Measurements from ENCODE around the gene PIK3IP1.
A peak's percentile ranks its signal among the peaks of the same experiment; 100 is the strongest.
"Not testable (repeated sequence)": the region's sequence is repeated elsewhere in the genome, so short reads cannot be mapped to it uniquely, and the experiment has no call there.

PIK3IP1 gene

GRCh38 chr22:31292236-31292989 lies at the start of gene PIK3IP1:
TSS of gene PIK3IP1 (minus strand) at chr22:31292488. CDS start at chr22:31292344, 144 bp downstream.
- DNase-seq (ENCODE audit: low read depth): peak; percentile 69

DNA sequence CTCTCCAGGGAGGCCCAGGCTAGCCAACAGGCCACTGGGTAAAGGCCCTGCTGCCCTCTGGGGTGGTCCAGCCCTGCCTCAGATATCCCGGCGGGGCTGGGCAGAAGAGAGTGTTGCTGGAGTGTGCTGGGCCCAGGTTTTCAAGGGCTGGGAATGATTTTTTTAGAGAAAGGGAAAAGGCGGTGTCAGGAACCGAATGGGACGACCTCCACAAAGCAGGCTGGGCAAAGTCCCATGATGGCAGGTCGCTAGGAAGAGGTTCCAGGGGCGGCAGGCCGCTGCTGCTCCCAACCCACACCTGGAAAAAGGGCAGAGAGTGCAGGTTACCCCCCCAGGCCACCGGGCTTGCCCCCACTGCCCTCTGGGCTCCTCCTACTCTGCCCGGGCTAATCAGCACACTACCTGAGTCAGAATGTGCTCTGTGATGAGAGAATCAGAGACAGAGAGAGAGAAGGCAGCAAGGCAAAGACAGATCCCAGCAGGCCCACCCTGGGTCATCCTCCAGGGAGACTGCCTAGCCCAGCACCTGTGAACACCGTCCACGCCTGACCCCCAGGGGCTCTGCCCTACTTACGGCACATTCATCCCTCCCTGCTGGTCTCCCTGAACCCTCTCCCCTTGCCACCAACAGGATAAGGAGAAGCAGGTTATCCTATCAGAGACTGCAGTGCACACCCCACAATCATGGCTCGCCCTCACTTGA lies 49.2 kb upstream of the PIK3IP1 start:
- DNase-seq (ENCODE audit: low read depth): no peak

GRCh38 chr22:31340765-31341247 lies 48.5 kb upstream of the PIK3IP1 start:
- DNase-seq (ENCODE audit: low read depth): no peak

- DNase-seq (ENCODE audit: low read depth): no peak
Measured at GRCh38 chr22:31340360-31340759, 48.1 kb upstream of the PIK3IP1 start.

DNA sequence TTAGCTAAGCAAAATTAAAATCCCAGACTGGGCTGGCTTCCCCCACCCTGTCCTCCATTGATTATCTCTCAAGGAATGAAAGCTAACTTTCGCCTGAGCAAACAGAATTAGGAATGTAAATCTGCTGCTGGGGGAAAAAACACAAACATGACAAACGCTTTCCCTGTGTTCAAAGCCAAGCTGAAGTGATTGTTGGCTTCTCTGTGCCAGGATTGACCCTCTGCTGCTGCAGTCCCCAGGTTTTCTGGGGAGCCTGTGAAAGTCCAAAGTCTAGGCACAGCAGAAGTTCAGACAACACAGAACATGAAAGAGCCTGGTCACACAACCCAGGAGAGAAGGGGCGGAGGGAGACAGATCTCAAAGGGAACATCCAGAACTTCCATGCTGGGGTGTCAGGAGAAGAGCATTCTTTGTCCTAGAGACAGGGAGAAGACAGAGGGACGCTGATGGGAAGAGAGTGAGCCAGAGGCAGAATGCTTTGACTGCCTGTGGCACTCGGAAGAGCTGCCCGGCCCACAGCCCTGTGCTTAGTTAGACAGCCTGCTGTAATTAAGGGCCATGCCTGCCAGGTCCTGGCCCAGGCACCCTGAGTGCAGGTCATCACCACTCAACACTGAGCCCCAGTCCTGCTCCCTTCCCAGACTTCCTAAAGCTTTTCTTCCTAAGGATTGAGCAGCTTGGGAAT lies 47.0 kb upstream of the PIK3IP1 start:
- no peak for DNase-seq (ENCODE audit: low read depth)

DNA sequence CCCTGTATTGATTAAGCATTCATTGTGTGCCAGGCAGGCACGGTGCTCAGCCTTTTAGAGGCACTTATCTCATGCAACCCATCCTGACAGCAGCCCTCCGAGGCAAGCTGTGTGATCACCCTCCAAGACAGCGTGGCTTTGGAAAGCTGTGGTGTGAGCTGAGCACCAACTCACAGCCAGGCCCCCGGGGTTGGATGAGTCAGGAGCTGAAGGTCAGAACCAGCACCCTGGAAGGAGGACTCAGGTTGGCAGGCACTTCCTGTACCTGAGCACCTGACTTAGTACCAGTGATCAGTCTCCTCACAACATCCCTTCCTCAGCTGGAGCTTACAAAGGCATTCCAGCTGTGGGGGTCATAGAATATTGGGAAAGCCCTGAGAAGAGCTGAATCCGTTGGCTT lies 44.9 kb upstream of the PIK3IP1 start:
- DNase-seq (ENCODE audit: low read depth): no peak

DNA sequence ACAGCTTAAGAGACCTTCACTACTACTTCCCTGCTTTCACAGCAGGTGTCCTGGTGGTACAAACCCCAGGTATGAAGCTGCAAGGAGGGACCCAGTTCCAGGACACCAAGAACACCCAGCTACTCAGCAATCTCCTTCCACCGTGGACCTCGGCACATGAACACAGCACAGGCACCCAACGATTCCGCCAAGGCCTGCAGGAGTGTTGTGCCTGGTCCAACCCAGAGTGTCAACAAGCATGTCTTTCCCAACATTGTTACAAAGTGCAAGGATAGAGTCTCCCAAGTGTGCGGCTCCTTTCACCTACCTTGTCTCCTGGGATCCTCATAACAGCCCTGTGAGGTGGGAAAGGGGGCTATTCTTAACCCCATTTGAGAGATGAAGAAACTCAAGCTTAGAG lies 42.0 kb upstream of the PIK3IP1 start:
- no peak for DNase-seq (ENCODE audit: low read depth)

GRCh38 chr22:31333641-31334040 lies 41.4 kb upstream of the PIK3IP1 start:
- DNase-seq (ENCODE audit: low read depth): no peak

- no peak for DNase-seq (ENCODE audit: low read depth)
Measured at GRCh38 chr22:31332886-31333285, 40.6 kb upstream of the PIK3IP1 start.

GRCh38 chr22:31332010-31332409 lies 39.7 kb upstream of the PIK3IP1 start:
- no peak for DNase-seq (ENCODE audit: low read depth)

- no peak for DNase-seq (ENCODE audit: low read depth)
Measured at GRCh38 chr22:31329453-31330215, 37.3 kb upstream of the PIK3IP1 start.

GRCh38 chr22:31329029-31329428 lies 36.7 kb upstream of the PIK3IP1 start:
- DNase-seq (ENCODE audit: low read depth): no peak

DNA sequence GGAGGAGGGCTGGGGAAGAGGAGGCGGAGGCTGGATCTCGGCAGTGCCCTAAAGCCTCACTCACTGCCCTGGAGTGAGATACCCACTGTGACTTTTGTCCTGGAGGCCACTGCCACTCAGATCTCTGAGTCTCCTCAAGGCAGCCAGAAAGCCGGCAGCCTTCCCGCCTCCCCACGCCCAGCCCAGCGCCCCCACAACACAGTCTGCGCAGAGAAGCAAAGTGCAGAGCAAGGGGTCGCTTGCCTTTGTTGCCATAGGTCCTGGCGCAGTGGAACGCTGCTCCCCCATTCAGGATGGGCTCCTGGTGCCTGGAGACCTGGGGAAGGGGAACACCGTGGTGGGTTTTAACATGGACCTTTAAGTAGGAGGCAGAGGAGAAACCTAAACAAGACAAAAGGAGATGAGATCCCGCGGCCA lies 36.3 kb upstream of the PIK3IP1 start:
- no peak for DNase-seq (ENCODE audit: low read depth)

- DNase-seq (ENCODE audit: low read depth): no peak
Measured at GRCh38 chr22:31327806-31328543, 35.7 kb upstream of the PIK3IP1 start.

- no peak for DNase-seq (ENCODE audit: low read depth)
Measured at GRCh38 chr22:31326877-31327276, 34.6 kb upstream of the PIK3IP1 start.

DNA sequence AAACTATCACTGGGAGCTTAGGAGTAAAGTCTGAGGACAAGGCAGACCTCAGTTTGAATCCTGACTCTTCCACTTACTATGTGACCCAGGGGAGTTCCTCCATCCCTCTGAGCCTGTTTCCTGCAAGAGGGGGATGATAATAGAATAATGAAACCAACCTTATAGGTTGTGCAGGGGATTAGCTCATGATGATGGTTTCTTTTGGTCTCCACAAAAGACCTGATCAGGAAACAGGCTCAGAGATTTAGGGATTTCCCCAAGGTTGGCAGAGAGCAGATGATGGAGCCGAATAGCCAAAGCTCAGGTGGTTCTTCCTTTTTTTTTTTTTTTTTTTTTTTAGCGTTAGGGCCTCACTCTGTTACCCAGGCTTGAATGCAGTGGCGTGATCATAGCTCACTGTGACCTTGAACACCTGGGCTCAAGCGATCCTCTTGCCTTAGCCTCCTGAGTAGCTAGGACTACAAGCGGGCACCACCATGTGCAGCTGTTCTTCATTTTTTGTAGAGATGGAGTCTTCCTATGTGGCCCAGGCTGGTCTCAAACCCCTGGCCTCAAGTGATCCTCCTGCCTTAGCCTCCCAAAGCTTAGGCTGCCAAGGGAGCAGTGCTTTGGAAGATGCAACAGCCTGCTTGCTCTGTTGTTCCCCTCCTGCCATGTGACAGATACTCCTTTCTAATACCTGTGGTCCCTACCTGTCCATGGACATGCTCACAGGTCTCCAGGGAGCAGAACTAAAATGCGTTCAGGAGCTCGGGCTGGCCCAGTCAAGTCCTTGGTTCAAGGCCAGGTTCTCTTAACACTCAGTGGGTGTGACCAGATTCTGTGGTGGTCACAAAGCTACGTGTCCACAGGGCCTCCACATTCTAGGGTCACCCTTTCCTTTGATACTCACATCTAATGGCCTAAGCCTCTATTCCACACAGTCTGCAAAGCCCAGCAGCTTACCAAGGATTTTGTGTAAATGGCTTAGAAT lies 31.6 kb upstream of the PIK3IP1 start:
- no peak for DNase-seq (ENCODE audit: low read depth)

DNA sequence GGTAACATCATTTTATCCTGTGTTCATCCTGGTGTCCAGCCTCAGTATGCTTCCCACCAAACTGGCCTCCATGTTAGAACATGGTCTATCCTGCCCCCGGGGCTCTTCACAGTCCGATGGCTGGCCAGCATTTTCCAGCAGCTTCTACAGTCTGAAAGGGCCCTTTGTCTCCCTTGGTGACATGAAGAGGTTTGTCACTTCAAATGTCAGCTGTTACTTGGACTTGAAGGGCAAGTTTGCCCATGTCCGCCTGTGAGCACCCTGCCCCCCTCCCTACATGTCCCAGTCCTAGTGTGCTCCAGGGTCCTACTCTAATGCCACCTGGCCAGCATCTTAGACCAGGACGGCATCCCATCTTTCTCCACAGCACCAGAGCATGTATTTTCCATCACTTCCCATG lies 29.1 kb upstream of the PIK3IP1 start:
- DNase-seq (ENCODE audit: low read depth): no peak

- DNase-seq (ENCODE audit: low read depth): not testable (repeated sequence)
Measured at GRCh38 chr22:31314220-31314619, 21.9 kb upstream of the PIK3IP1 start.

DNA sequence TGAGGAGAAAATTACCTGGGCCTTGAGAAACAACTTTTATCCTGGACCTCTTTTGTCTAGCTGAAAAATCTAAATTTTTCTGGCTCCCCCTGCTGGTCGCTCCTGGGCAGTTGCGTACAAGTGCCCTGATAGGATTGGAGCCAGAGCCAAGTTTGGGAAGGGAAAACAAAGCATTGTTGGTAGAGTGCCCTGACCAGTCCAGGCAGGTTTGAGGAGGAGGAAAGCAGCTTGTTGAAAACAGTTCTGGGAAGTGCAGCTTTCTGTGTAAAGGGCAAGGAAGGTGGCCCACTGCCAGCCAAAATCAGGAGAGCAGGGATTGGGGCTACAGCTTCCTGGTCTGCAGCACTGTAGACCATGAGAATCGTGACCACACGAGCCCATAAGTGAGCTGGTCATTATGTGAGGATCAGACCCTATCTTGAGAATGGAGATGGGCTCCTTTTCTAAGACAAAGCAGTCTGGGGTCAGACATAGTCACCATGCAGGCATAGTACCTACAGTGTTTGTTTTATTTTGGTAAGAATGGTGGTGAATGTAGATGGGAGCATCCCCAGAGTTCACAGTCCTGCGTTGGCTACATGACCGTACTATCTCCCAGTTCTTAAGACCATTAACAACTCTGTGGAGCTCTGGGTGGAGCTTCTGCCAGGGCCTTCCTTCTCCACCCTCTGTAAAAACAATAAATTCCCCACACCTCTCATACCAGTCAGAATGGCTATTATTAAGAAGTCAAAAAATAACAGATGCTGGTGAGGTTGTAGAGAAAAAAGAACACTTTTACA lies 21.3 kb upstream of the PIK3IP1 start:
- peak; percentile 33 for DNase-seq (ENCODE audit: low read depth)
